Ectodermal cell (in vitro differentiated cells): ENCODE data around the gene PCDH17.

Source experiments
- H3K27ac ChIP-seq: 2 replicates; pipeline ENCODE4 v1.7.0; 2013; ENCODE audit warnings: mild to moderate bottlenecking, low read depth, low read length; ENCODE audit not compliant: insufficient read depth, poor library complexity, severe bottlenecking
- H3K27me3 ChIP-seq: 2 replicates; pipeline ENCODE4 v1.7.0; 2013; ENCODE audit warnings: mild to moderate bottlenecking, low read length; ENCODE audit not compliant: insufficient read depth, control insufficient read depth, poor library complexity, severe bottlenecking
- H3K36me3 ChIP-seq: one replicate; pipeline ENCODE4 v1.7.0; 2013; ENCODE audit warnings: low read length; ENCODE audit not compliant: control insufficient read depth, insufficient read depth
- H3K4me1 ChIP-seq: one replicate; pipeline ENCODE4 v1.7.0; 2013; ENCODE audit warnings: low read length; ENCODE audit not compliant: control insufficient read depth, insufficient read depth
- H3K4me3 ChIP-seq: 2 replicates; pipeline ENCODE4 v1.7.0; 2013; ENCODE audit warnings: low read depth, low read length, control low read depth; ENCODE audit not compliant: insufficient read depth
- H3K9me3 ChIP-seq: 2 replicates; pipeline ENCODE4 v1.7.0; 2013; ENCODE audit warnings: mild to moderate bottlenecking, low read length, moderate library complexity; ENCODE audit not compliant: control insufficient read depth
- WGBS, 2 experiments: methylation state at CpG; one replicate each; pipeline ENCODE4 v1.1.7; 2013; ENCODE audit warnings: missing lambda C conversion rate in 2 of 2; 5-methylcytosine and 5-hydroxymethylcytosine counted together

Gene PCDH17

DNA sequence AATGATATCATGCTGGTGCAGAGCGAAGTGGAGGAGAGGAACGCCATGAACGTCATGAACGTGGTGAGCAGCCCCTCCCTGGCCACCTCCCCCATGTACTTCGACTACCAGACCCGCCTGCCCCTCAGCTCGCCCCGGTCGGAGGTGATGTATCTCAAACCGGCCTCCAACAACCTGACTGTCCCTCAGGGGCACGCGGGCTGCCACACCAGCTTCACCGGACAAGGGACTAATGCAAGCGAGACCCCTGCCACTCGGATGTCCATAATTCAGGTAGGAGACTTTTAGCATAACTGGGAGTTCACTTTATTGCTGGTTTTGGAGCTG is 3.3 kb downstream of the PCDH17 start:
- H3K27ac ChIP-seq, result no peak overlapping the region
- no peaks in the 10 kb centered on the region for H3K9me3 ChIP-seq
- peaks cover 11% of the 10 kb centered on the region for H3K4me1 ChIP-seq
- peaks cover 71% of the 10 kb centered on the region for H3K27me3 ChIP-seq
- 11 to 13% methylated on average over 15 of the region's 15 CpGs for WGBS, 2 experiments
- no peak overlapping the region for H3K4me3 ChIP-seq
- H3K36me3 ChIP-seq, result no peaks in the 10 kb centered on the region

GRCh38 chr13:57635541-57636085 is 4.1 kb downstream of the PCDH17 start:
- no peak overlapping the region for H3K4me3 ChIP-seq
- H3K4me1 ChIP-seq, result peaks cover 11% of the 10 kb centered on the region
- H3K27me3 ChIP-seq, result peaks cover 65% of the 10 kb centered on the region
- no peak overlapping the region for H3K27ac ChIP-seq
- no peaks in the 10 kb centered on the region for H3K36me3 ChIP-seq
- no peaks in the 10 kb centered on the region for H3K9me3 ChIP-seq
- 67 to 71% methylated on average over 2 of the region's 2 CpGs for whole genome bisulfite sequencing, 2 experiments

- Histone ChIP-seq H3K4me1 (peaks cover 11% of the 10 kb centered on the region), H3K4me3 (no peak overlapping the region), H3K27me3 (peaks cover 53% of the 10 kb centered on the region), H3K36me3 (no peaks in the 10 kb centered on the region), H3K27ac (no peak overlapping the region), H3K9me3 (no peaks in the 10 kb centered on the region)
- WGBS, 2 experiments, result 85 to 86% methylated on average over 2 of the region's 2 CpGs
Observed at GRCh38 chr13:57636816-57637215, 5.3 kb downstream of the PCDH17 start.

GRCh38 chr13:57637515-57637914 is 6.0 kb downstream of the PCDH17 start:
- WGBS, 2 experiments, result 91 to 100% methylated on average over 1 of the region's 1 CpG
- Histone ChIP-seq H3K4me3 (no peak overlapping the region), H3K36me3 (no peaks in the 10 kb centered on the region), H3K27me3 (peaks cover 46% of the 10 kb centered on the region), H3K27ac (no peak overlapping the region), H3K4me1 (peaks cover 6% of the 10 kb centered on the region), H3K9me3 (no peaks in the 10 kb centered on the region)

GRCh38 chr13:57638186-57638890 is 6.8 kb downstream of the PCDH17 start:
- no peak overlapping the region for H3K4me3 ChIP-seq
- H3K27me3 ChIP-seq, result peaks cover 38% of the 10 kb centered on the region
- WGBS, 2 experiments, result 91 to 92% methylated on average over 2 to 4 of the region's 4 CpGs
- no peaks in the 10 kb centered on the region for H3K4me1 ChIP-seq
- H3K27ac ChIP-seq, result no peak overlapping the region
- H3K9me3 ChIP-seq, result no peaks in the 10 kb centered on the region
- no peaks in the 10 kb centered on the region for H3K36me3 ChIP-seq

DNA sequence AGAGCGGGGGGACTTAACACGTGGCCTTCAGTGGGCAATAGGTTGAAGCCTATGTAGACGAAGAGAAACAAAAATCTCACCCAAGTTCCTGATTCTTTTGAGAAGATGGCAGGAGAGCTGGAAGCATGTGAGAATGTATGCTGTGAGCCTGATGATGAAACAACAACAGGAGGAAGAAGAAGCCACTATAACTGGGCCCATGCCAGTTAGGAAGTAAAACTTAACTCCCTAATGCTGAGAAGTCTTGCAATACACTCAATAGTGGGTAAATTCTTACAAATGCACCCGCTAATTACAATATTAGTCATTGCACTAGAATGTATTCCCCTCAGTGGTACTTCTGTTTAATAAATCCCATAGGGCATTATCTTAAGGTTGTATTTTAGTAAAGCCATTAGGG is 9.1 kb downstream of the PCDH17 start:
- Histone ChIP-seq H3K36me3 (no peaks in the 10 kb centered on the region), H3K27me3 (peaks cover 15% of the 10 kb centered on the region), H3K4me1 (no peaks in the 10 kb centered on the region), H3K9me3 (no peaks in the 10 kb centered on the region), H3K4me3 (no peak overlapping the region), H3K27ac (no peak overlapping the region)
- 88 to 95% methylated on average over 3 to 4 of the region's 4 CpGs for WGBS, 2 experiments

DNA sequence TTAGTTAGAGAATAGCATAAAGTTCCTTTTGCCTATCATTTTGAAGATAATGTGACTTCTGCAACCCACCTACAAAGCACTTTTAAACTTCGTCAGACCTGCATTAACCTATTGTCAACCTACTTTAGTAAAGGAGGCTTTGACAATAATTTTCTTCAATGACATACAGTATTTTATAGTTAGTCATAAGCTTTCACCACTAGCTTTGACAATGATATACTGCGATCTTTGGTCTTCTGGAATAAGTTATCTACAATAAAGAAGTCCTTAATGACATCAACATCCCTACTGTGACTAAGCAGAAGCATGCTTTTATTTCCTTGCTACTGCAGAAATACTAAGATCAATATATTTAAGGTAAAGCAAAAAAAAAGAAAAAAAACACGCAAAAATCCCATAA is 9.5 kb downstream of the PCDH17 start:
- no peak overlapping the region for H3K27ac ChIP-seq
- H3K9me3 ChIP-seq, result no peaks in the 10 kb centered on the region
- no peaks in the 10 kb centered on the region for H3K36me3 ChIP-seq
- no peaks in the 10 kb centered on the region for H3K4me1 ChIP-seq
- H3K27me3 ChIP-seq, result peaks cover 10% of the 10 kb centered on the region
- no peak overlapping the region for H3K4me3 ChIP-seq
- WGBS, 2 experiments, result 70 to 80% methylated on average over 2 of the region's 3 CpGs

GRCh38 chr13:57644106-57644505 is 12.6 kb downstream of the PCDH17 start:
- Histone ChIP-seq H3K4me1 (no peaks in the 10 kb centered on the region), H3K36me3 (no peaks in the 10 kb centered on the region), H3K27me3 (no peaks in the 10 kb centered on the region), H3K27ac (no peak overlapping the region), H3K4me3 (no peak overlapping the region), H3K9me3 (no peaks in the 10 kb centered on the region)
- WGBS, 2 experiments, result 92 to 100% methylated on average over 2 to 3 of the region's 3 CpGs

- H3K27ac ChIP-seq, result no peak overlapping the region
Observed at GRCh38 chr13:57653229-57653989, 21.9 kb downstream of the PCDH17 start.

DNA sequence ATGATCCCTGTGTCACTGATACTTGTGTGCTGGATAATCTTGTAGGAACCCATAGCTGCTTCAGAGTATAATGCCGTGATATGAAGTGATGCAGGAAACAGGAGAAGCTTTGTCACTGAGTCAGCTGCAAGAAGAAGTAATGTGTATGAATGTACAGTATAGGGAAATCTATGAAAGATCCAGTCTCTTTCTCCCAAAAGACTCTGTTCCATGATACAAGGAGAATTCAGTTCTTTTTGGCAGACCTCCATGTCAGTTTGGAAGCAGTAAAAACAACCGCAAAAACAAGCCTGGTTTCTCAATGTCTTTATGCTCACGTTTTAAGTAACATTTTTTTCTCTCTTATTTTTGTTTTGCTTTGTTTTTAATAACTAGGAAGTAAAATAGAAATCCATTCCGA is 33.9 kb downstream of the PCDH17 start:
- Histone ChIP-seq H3K9me3 (no peaks in the 10 kb centered on the region), H3K36me3 (no peaks in the 10 kb centered on the region), H3K4me3 (no peak overlapping the region), H3K27me3 (no peaks in the 10 kb centered on the region), H3K27ac (no peak overlapping the region), H3K4me1 (no peaks in the 10 kb centered on the region)
- WGBS, 2 experiments, result 78 to 88% methylated on average over 3 to 4 of the region's 4 CpGs

More at GRCh38 chr13:57653229-57653989, 21.9 kb downstream of the PCDH17 start:
- Histone ChIP-seq H3K9me3 (no peaks in the 10 kb centered on the region), H3K4me3 (no peak overlapping the region), H3K27me3 (no peaks in the 10 kb centered on the region), H3K4me1 (no peaks in the 10 kb centered on the region), H3K36me3 (no peaks in the 10 kb centered on the region)
- WGBS, 2 experiments, result 83 to 93% methylated on average over 3 to 6 of the region's 6 CpGs
